ACHN (cell line): ENCODE measurements around the gene ARID5B.
"Not testable (repeated sequence)": the region's sequence is repeated elsewhere in the genome, so short reads cannot be mapped to it uniquely, and the experiment has no call there.

Experiments used
- DNase-seq: peaks from one replicate; pipeline ENCODE4 v3.0.0-alpha.2; 2015
- in situ Hi-C: cut with HindIII; loops from 2 replicates; pipeline ENCODE4 v1.10.0; 2017; ENCODE audit warnings: low sequenced_read_pairs, low pct_ligation_motif_present, low pct_unique_long_range_greater_than_20kb

ARID5B gene

GRCh38 chr10:62015994-62016393 is 114.5 kb downstream of the ARID5B start:
- in situ Hi-C loops: no loop called here
- DNase-seq: no peak

- in situ Hi-C loops: no loop called here
- DNase-seq: no peak
These were observed 115.4 kb downstream of the ARID5B start for GRCh38 chr10:62016623-62017490.

- in situ Hi-C loops: no loop called here
- DNase-seq: no peak
These were observed 116.0 kb downstream of the ARID5B start for GRCh38 chr10:62017491-62017870.

- in situ Hi-C loops: no loop called here
- no peak for DNase-seq
These were observed 116.8 kb downstream of the ARID5B start for GRCh38 chr10:62018131-62018911.

- in situ Hi-C loops: no loop called here
- no peak for DNase-seq
These were observed 117.7 kb downstream of the ARID5B start for GRCh38 chr10:62019013-62019684.

DNA sequence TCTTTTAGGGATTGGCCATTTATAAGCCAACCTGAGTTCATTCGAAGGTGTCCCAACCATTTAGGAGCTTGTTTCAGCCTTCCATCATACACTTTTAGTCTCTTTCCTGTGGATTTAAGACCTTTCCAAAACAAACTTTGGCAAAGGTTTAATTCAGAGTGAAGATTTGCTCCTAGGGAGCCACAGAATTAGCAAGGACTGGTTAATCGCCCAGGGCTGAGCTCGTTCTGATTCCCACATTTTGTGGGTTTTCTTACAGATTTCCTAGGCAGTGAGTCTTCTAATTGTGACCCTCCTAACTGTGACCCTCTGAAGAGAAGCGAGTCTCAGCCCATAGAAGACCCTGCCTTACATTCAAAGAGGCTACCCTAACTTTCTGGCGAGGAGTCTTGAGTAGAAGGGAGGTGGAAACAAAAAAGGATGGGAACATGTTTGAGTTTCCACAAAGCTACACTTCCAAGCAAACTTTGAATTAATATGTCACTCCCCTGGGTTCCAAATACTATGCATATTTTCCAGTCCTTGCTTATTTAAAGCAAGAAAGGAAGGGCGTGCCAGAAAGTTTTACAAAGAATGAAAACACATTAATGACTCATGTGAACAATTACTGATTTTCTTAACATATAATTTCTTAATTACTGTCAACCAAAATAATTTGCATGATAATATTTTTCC is 118.3 kb downstream of the ARID5B start:
- in situ Hi-C loops: no loop called here
- no peak for DNase-seq

DNA sequence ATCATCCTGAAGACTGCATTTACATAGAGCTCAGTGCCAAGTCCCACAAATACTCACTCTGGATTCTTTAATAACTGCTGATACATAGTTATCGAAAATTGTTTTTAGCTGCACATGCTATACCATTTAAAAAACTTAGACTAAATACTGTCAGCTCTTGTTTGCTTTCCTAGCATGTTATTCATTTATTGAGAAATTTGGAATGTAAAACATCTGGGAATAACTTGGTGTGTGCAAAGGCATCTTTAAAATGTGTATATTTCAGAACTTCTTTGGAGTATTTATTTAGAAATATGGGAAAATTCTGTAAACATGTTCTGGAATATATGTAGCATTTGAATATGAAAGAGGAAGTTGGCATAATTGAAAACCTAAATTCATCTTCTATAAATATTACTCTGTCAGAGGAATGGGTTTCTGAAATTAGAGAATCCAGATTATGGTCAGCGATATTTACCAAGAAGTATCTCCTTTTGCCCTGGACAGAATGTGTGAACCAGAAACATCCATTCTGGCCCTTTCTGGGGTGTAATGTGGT is 119.7 kb downstream of the ARID5B start:
- in situ Hi-C loops: no loop called here
- DNase-seq: no peak

DNA sequence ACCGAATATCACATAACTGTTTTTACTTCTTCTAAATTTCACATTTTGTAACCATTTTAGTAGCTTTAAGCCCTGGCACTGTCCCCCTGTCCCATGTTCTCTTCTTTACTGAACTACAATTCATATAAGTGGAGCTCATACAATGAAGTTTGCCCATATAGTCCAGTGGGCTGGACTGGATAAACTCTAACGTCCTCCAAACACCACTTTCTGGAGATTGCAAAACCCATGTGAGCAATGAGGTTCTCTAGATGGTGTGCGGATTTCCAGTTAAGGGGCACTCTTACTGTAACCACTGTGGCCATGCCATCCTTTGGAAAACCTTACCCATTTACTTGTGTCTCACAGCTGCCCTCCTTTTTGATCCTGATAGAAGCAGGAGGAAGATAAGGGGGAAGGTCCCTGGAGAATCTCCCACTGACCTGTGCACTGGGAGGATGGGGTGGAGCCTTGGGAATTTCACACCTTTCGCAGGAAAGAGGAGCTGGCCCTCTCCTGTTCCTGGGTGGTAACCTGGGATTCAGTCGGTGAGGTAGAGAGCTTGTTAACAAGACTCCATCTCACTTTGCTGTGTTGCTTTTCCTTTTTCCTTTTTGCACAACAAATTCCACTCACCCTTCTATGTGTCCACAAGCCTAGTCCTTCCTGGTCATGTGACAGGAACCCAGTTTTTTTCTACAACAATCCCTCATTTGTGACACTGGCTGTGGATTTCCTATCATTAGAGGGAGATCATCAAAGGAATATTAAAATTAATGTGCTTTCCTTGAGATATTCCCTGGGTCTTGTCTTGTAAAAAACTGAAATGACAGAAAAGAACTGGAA is 120.7 kb downstream of the ARID5B start:
- DNase-seq: no peak
- in situ Hi-C loops: no loop called here

- in situ Hi-C loops: no loop called here
- DNase-seq: no peak
These were observed 121.3 kb downstream of the ARID5B start for GRCh38 chr10:62022830-62023229.

GRCh38 chr10:62023329-62023728 is 121.8 kb downstream of the ARID5B start:
- in situ Hi-C loops: no loop called here

DNA sequence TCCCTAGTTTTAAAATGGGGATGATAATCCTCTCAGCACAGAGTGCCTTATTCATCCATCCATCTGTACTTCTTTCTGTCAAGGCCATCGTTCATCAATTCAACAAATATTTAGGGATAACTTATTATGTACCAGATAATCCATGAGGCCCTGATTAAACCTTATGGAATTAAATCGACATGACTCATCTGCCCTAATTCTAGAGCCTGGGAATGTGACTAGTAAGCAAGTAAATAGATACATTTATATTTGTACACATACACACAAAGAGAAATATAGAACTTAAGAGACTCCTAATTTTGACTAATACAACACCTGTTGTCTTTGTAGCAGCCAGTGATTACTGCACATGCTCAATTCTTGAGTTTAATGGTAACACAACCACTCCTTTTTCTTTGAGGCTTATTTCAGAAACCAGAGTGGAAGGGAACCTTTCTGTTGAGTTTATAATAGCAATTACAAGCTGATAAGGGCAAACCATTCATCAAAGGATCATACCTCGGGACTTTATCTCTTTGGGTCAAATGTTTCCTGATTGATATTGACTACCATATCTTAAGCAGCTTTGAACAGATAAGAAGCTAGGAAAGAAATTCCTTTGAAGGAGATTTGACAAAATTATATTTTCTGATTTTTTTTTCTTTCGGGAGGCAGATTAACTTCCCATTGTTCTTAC is 122.7 kb downstream of the ARID5B start:
- DNase-seq: no peak
- in situ Hi-C loops: no loop called here

More at GRCh38 chr10:62023329-62023728, 121.8 kb downstream of the ARID5B start:
- no peak for DNase-seq

GRCh38 chr10:62025134-62025794 is 123.8 kb downstream of the ARID5B start:
- no peak for DNase-seq
- in situ Hi-C loops: no loop called here

DNA sequence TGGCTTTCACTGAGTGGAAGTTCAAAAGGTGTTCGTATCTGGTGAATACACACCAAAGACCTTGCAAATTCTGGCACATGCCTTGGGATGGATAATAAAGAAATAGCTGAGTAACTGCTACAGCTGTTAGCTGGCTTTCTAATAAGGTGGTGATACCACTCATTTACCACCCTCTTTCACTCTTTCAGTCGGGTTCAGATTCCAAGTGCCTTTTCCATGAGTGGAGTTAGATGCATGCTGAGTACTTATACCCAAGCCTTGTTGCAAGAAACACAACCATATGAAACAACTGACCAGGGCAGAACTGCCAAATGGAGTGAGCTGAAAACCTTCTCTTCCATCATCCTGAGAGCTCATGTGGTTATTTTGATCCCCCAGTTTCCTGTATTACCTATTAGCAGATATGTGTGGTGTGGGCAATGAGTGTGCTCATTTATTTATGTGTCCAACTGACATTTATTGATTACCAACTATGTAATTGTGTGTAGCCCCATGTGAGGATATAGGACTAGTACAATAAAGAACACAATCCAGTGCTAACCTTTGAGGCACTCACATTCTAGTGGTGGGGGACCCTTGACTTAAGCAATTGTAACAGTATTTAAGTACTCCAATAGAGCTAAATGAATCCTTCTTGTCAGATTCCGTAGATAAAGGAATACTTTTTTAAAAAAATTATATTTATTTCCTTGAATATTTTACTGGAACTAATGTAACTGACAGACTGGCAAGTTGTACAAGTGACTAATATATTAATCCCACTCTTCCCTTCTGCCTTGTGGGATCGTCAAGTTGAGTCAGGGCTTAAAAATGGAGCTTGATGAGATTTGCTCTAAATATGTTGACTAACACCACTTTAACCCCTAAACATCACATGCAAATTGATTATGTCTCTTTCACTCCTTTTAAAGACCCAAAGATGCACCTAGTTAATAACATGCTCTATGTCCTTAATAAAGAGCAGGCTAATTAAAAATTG is 124.7 kb downstream of the ARID5B start:
- in situ Hi-C loops: no loop called here
- DNase-seq: no peak

DNA sequence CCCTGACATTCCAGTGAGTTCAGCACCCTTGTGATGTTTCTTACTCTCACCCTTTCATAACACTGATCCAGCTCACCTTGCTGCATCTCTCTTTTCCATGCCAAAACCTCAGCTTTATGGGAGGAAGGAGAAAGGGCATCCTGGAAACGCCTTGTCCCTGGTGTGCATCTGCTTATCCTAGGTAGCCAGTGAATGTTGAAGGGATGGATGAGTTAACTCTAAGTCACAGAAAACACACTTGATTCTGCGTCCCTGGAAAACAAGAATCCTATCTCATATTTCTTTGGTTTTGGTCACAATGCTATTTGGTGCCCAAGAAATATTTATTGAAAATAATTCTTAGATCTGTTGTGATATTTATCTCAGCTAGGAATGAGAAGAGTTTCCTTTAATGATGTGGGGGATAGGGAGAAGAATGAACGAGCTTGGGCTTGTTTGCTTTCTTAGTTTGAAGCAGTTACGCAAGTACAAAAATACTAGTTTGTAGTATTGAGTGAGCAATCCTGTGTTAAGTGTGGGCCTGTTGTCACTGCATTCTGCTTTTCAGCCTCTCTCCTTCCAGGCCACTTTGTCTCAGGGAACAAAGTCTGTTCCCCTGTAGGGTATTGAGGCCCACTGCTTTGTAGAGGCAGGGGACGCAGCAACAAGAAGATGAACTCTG is 126.5 kb downstream of the ARID5B start:
- no peak for DNase-seq
- in situ Hi-C loops: no loop called here

GRCh38 chr10:62028502-62028842 is 127.0 kb downstream of the ARID5B start:
- in situ Hi-C loops, DNase-seq: not testable (repeated sequence)
